Raji (cell line): ENCODE measurements around the gene TNNT3.

Source experiments
- POLR2A ChIP-seq: IDR thresholded peaks from 2 replicates; pipeline ENCODE4 v1.6.1; 2011; ENCODE audit warnings: low read depth, low read length, control low read depth; ENCODE audit not compliant: insufficient read depth

Gene TNNT3

GRCh38 chr11:1890856-1891830 is 28.4 kb upstream of the TNNT3 start:
- no peak for TF ChIP-seq POLR2A

GRCh38 chr11:1891831-1892115 is 27.7 kb upstream of the TNNT3 start, which contains the start of gene PRR33:
PRR33 (minus strand) TSS chr11:1891895; CDS start chr11:1890584, 1,311 bp downstream.
- TF ChIP-seq POLR2A, result no peak

GRCh38 chr11:1892116-1892515 is 27.4 kb upstream of the TNNT3 start:
- TF ChIP-seq POLR2A, result no peak

GRCh38 chr11:1892558-1892957 is 26.9 kb upstream of the TNNT3 start:
- no peak for TF ChIP-seq POLR2A

- no peak for TF ChIP-seq POLR2A
These were observed 25.7 kb upstream of the TNNT3 start for GRCh38 chr11:1893581-1894359.

- no peak for TF ChIP-seq POLR2A
These were observed 24.7 kb upstream of the TNNT3 start for GRCh38 chr11:1894759-1895158.

- no peak for TF ChIP-seq POLR2A
These were observed 23.0 kb upstream of the TNNT3 start for GRCh38 chr11:1896468-1896867.

- no peak for TF ChIP-seq POLR2A
These were observed 22.6 kb upstream of the TNNT3 start for GRCh38 chr11:1896923-1897322.

GRCh38 chr11:1899090-1899489 is 20.4 kb upstream of the TNNT3 start:
- TF ChIP-seq POLR2A, result no peak

GRCh38 chr11:1899686-1900085 is 19.8 kb upstream of the TNNT3 start:
- TF ChIP-seq POLR2A, result no peak

- TF ChIP-seq POLR2A, result no peak
These were observed 13.3 kb upstream of the TNNT3 start for GRCh38 chr11:1906181-1906580.

- no peak for TF ChIP-seq POLR2A
These were observed 12.7 kb upstream of the TNNT3 start for GRCh38 chr11:1906611-1907423.

- no peak for TF ChIP-seq POLR2A
These were observed 10.9 kb upstream of the TNNT3 start for GRCh38 chr11:1908618-1909017.

GRCh38 chr11:1909524-1909923 is 10.0 kb upstream of the TNNT3 start:
- TF ChIP-seq POLR2A, result no peak

- no peak for TF ChIP-seq POLR2A
These were observed 7.1 kb upstream of the TNNT3 start for GRCh38 chr11:1912289-1912878.

GRCh38 chr11:1913271-1914060 is 6.0 kb upstream of the TNNT3 start:
- TF ChIP-seq POLR2A, result no peak
